MM.1S (cell line): Measurements from ENCODE around the gene HIKESHI.
A peak's percentile ranks its signal among the peaks of the same experiment; 100 is the strongest.
"Not testable (repeated sequence)": the region's sequence is repeated elsewhere in the genome, so short reads cannot be mapped to it uniquely, and the experiment has no call there.

Experiments used
- DNase-seq: peaks from one replicate; pipeline ENCODE4 v3.0.0-alpha.2; 2015
- H2AFZ ChIP-seq: fragments of 300-600 bp; sonication (generic); 2 replicates; pipeline ENCODE4 v1.6.0; 2016; ENCODE audit warnings: antibody characterized with exemption, low read length
- H3F3A ChIP-seq: fragments of 300-600 bp; sonication (generic); 2 replicates; pipeline ENCODE4 v1.6.1; 2016; ENCODE audit warnings: mild to moderate bottlenecking, antibody characterized with exemption, low read length, moderate library complexity, mixed read lengths; ENCODE audit not compliant: insufficient read depth
- H3K27ac ChIP-seq: fragments of 300-600 bp; sonication (generic); 2 replicates; pipeline ENCODE4 v1.5.1; 2016; ENCODE audit warnings: mild to moderate bottlenecking, low read length
- H3K27me3 ChIP-seq: fragments of 300-600 bp; sonication (generic); replicated peaks from 2 replicates; pipeline ENCODE4 v1.6.0; 2016; ENCODE audit warnings: low read length; ENCODE audit not compliant: insufficient read depth
- H3K36me3 ChIP-seq: fragments of 300-600 bp; sonication (generic); replicated peaks from 2 replicates; pipeline ENCODE4 v1.6.1; 2016; ENCODE audit warnings: mild to moderate bottlenecking, low read length, mixed read lengths; ENCODE audit not compliant: insufficient read depth
- H3K4me1 ChIP-seq: fragments of 300-600 bp; sonication (generic); 2 replicates; pipeline ENCODE4 v1.6.1; 2016; ENCODE audit warnings: low read length, mixed read lengths
- H3K4me2 ChIP-seq: fragments of 300-600 bp; sonication (generic); 2 replicates; pipeline ENCODE4 v1.6.0; 2016; ENCODE audit warnings: low read depth, low read length
- H3K4me3 ChIP-seq: fragments of 300-600 bp; sonication (generic); 2 replicates; pipeline ENCODE4 v1.5.1; 2016; ENCODE audit warnings: low read length, mixed read lengths
- H3K79me2 ChIP-seq: fragments of 300-600 bp; sonication (generic); 2 replicates; pipeline ENCODE4 v1.6.1; 2016; ENCODE audit warnings: mixed run types, low read length, mixed read lengths
- H3K9ac ChIP-seq: fragments of 300-600 bp; sonication (generic); 2 replicates; pipeline ENCODE4 v1.6.1; 2016; ENCODE audit warnings: low read length, mixed read lengths
- H3K9me2 ChIP-seq: fragments of 300-600 bp; sonication (generic); replicated peaks from 2 replicates; pipeline ENCODE4 v1.6.1; 2016; ENCODE audit warnings: mild to moderate bottlenecking, low read length, mixed read lengths; ENCODE audit not compliant: insufficient read depth
- H3K9me3 ChIP-seq: fragments of 300-600 bp; sonication (generic); replicated peaks from 2 replicates; pipeline ENCODE4 v1.6.1; 2016; ENCODE audit warnings: mild to moderate bottlenecking, low read length, mixed read lengths; ENCODE audit not compliant: insufficient read depth
- H4K20me1 ChIP-seq: fragments of 300-600 bp; sonication (generic); 2 replicates; pipeline ENCODE4 v1.6.1; 2016; ENCODE audit warnings: mild to moderate bottlenecking, low read length, moderate library complexity, mixed read lengths; ENCODE audit not compliant: insufficient read depth
- EZH2 ChIP-seq: fragments of 300-600 bp; sonication (generic); optimal IDR thresholded peaks from 2 replicates; pipeline ENCODE3; 2017; ENCODE audit warnings: low read depth, mild to moderate bottlenecking, antibody characterized with exemption, low read length, mixed read lengths
- EZH2phosphoT487 ChIP-seq: fragments of 300-600 bp; sonication (generic); IDR thresholded peaks from 2 replicates; pipeline ENCODE4 v1.6.1; 2018; ENCODE audit warnings: antibody characterized with exemption, low read length
- TF ChIP-seq, protein P1 (sequence below): fragments of 300-600 bp; sonication (generic); IDR thresholded peaks from 2 replicates; pipeline ENCODE4 v1.5.1; 2016; ENCODE audit warnings: antibody characterized with exemption, low read length, mixed read lengths

Gene HIKESHI

GRCh38 chr11:86288776-86289507 is 13.1 kb upstream of the HIKESHI start:
- no peaks in the 10 kb centered on the region for H4K20me1 ChIP-seq
- peaks cover 7% of the 10 kb centered on the region; the same call in 1 of the 2 replicates for H3K4me1 ChIP-seq
- no peaks in the 10 kb centered on the region for H3K27me3 ChIP-seq
- no peak for DNase-seq
- H3K36me3 ChIP-seq = no peaks in the 10 kb centered on the region
- no peak overlapping the region for H3K9ac ChIP-seq
- no peak overlapping the region for H2AFZ ChIP-seq
- peaks cover 5% of the 10 kb centered on the region; the same call in 1 of the 2 replicates for H3F3A ChIP-seq
- H3K4me2 ChIP-seq = no peak overlapping the region
- TF ChIP-seq, protein P1, sequence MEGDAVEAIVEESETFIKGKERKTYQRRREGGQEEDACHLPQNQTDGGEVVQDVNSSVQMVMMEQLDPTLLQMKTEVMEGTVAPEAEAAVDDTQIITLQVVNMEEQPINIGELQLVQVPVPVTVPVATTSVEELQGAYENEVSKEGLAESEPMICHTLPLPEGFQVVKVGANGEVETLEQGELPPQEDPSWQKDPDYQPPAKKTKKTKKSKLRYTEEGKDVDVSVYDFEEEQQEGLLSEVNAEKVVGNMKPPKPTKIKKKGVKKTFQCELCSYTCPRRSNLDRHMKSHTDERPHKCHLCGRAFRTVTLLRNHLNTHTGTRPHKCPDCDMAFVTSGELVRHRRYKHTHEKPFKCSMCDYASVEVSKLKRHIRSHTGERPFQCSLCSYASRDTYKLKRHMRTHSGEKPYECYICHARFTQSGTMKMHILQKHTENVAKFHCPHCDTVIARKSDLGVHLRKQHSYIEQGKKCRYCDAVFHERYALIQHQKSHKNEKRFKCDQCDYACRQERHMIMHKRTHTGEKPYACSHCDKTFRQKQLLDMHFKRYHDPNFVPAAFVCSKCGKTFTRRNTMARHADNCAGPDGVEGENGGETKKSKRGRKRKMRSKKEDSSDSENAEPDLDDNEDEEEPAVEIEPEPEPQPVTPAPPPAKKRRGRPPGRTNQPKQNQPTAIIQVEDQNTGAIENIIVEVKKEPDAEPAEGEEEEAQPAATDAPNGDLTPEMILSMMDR = no peak
- TF ChIP-seq EZH2phosphoT487 (no peak), EZH2 (no peak)
- H3K4me3 ChIP-seq = no peak overlapping the region
- H3K9me2 ChIP-seq = no peaks in the 10 kb centered on the region
- no peaks in the 10 kb centered on the region for H3K9me3 ChIP-seq
- no peak overlapping the region for H3K27ac ChIP-seq
- no peaks in the 10 kb centered on the region for H3K79me2 ChIP-seq

- not testable (repeated sequence) for DNase-seq, H3K27me3 ChIP-seq, H3K9ac ChIP-seq, H3F3A ChIP-seq, H3K4me1 ChIP-seq, H2AFZ ChIP-seq, H4K20me1 ChIP-seq, H3K27ac ChIP-seq, H3K79me2 ChIP-seq, H3K9me3 ChIP-seq, H3K4me3 ChIP-seq, H3K4me2 ChIP-seq, H3K9me2 ChIP-seq, H3K36me3 ChIP-seq
These were observed 12.3 kb upstream of the HIKESHI start for GRCh38 chr11:86289508-86290280.

- Histone ChIP-seq H2AFZ (no peak overlapping the region), H3K4me2 (no peak overlapping the region), H3F3A (peaks cover 5% of the 10 kb centered on the region; the same call in 1 of the 2 replicates), H3K9ac (no peak overlapping the region), H3K9me2 (no peaks in the 10 kb centered on the region), H4K20me1 (no peaks in the 10 kb centered on the region), H3K79me2 (no peaks in the 10 kb centered on the region), H3K4me1 (peaks cover 7% of the 10 kb centered on the region; the same call in 1 of the 2 replicates), H3K27me3 (no peaks in the 10 kb centered on the region), H3K9me3 (no peaks in the 10 kb centered on the region), H3K36me3 (no peaks in the 10 kb centered on the region), H3K4me3 (no peak overlapping the region), H3K27ac (no peak overlapping the region)
- TF ChIP-seq, protein P1 = peak; percentile 66
- no peak for TF ChIP-seq EZH2phosphoT487
- peak; percentile 63 for DNase-seq
These were observed 10.4 kb upstream of the HIKESHI start for GRCh38 chr11:86291466-86292262.
